ENCODE measurements around the gene SLC25A52.

The SLC25A52 gene

GRCh38 chr18:31792580-31792911 is 31.9 kb upstream of the SLC25A52 start:
- no peaks in the 10 kb centered on the region for H3K36me3 ChIP-seq (ENCODE audit: control insufficient read depth, insufficient read depth, low read length)
- no peak for DNase-seq (ENCODE audit: extremely low read depth, insufficient read length)
- TF ChIP-seq CTCF (IDR thresholded peaks at IDR 0.05; ENCODE audit: insufficient read depth, low read length, poor library complexity, severe bottlenecking): no peak
- H3K27me3 ChIP-seq (replicated peaks; ENCODE audit: control insufficient read depth, insufficient read depth, low read length): no peaks in the 10 kb centered on the region
- no peak overlapping the region for H3K4me3 ChIP-seq (replicated peaks; ENCODE audit: low read depth, low read length)

DNA sequence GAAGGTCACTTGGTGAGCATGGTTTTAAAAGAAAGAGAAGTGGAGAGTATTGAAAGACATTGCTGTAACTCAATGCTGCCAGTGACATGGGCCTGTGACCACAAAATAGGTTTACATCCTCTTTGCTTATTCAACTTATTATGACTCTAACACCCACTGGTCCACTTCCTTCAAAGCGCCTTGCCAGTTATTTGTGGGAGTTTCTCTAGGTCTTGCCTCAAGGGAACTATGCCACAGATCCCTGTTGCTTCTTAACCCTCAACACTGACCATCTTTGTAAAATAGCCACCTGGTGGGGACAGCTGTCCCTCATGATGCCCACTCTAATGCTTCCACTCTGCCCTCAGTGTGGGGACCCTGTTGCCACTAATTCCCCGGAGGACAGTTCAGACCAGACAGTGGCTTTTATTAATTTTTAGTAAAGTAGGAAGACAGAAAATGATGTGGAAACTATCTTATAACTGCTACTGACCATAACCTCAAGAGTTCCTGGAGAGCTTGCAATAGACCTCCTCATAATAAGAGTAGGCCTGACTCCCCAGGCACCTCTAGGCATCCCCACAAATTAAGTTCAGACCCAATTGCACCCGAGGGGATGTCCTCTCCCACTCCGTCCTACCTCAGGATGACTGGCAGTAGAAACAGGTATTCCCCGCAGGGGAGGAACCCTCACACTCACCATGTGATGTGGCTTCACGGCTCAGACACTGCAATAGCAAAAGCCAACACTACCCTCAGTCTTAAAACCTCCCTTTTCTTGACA is 31.3 kb upstream of the SLC25A52 start:
- TF ChIP-seq CTCF (IDR thresholded peaks at IDR 0.05; ENCODE audit: insufficient read depth, low read length, poor library complexity, severe bottlenecking): no peak
- H3K4me3 ChIP-seq (replicated peaks; ENCODE audit: low read depth, low read length): no peak overlapping the region
- no peaks in the 10 kb centered on the region for H3K36me3 ChIP-seq (ENCODE audit: control insufficient read depth, insufficient read depth, low read length)
- H3K27me3 ChIP-seq (replicated peaks; ENCODE audit: control insufficient read depth, insufficient read depth, low read length): no peaks in the 10 kb centered on the region
- DNase-seq (ENCODE audit: extremely low read depth, insufficient read length): peak; percentile 50

GRCh38 chr18:31789409-31789808 is 28.7 kb upstream of the SLC25A52 start:
- H3K36me3 ChIP-seq (ENCODE audit: control insufficient read depth, insufficient read depth, low read length): no peaks in the 10 kb centered on the region
- no peak overlapping the region for H3K4me3 ChIP-seq (replicated peaks; ENCODE audit: low read depth, low read length)
- no peak for TF ChIP-seq CTCF (IDR thresholded peaks at IDR 0.05; ENCODE audit: insufficient read depth, low read length, poor library complexity, severe bottlenecking)
- H3K27me3 ChIP-seq (replicated peaks; ENCODE audit: control insufficient read depth, insufficient read depth, low read length): no peaks in the 10 kb centered on the region
- DNase-seq (ENCODE audit: extremely low read depth, insufficient read length): no peak

- Histone ChIP-seq H3K4me3 (replicated peaks; ENCODE audit: low read depth, low read length) (no peak overlapping the region), H3K27me3 (replicated peaks; ENCODE audit: control insufficient read depth, insufficient read depth, low read length) (no peaks in the 10 kb centered on the region), H3K36me3 (ENCODE audit: control insufficient read depth, insufficient read depth, low read length) (no peaks in the 10 kb centered on the region)
- TF ChIP-seq CTCF (IDR thresholded peaks at IDR 0.05; ENCODE audit: insufficient read depth, low read length, poor library complexity, severe bottlenecking): no peak
- no peak for DNase-seq (ENCODE audit: extremely low read depth, insufficient read length)
Measured at GRCh38 chr18:31783059-31783458, 22.4 kb upstream of the SLC25A52 start.

GRCh38 chr18:31778391-31778950 is 17.8 kb upstream of the SLC25A52 start:
- no peaks in the 10 kb centered on the region for H3K36me3 ChIP-seq (ENCODE audit: control insufficient read depth, insufficient read depth, low read length)
- H3K27me3 ChIP-seq (replicated peaks; ENCODE audit: control insufficient read depth, insufficient read depth, low read length): no peaks in the 10 kb centered on the region
- H3K4me3 ChIP-seq (replicated peaks; ENCODE audit: low read depth, low read length): no peak overlapping the region
- no peak for TF ChIP-seq CTCF (IDR thresholded peaks at IDR 0.05; ENCODE audit: insufficient read depth, low read length, poor library complexity, severe bottlenecking)
- no peak for DNase-seq (ENCODE audit: extremely low read depth, insufficient read length)

All from GM06990 (cell line).